ENCODE data around the gene RAB5A. TPM values are rescaled to one million over a fixed set of nuclear protein-coding genes. Genes with fewer than 3 reads are reported as not detected.

Gene RAB5A
- polyA plus RNA-seq, 1 of the 3 experiments (the other 2 are of a cell fraction): 31.0 TPM

DNA sequence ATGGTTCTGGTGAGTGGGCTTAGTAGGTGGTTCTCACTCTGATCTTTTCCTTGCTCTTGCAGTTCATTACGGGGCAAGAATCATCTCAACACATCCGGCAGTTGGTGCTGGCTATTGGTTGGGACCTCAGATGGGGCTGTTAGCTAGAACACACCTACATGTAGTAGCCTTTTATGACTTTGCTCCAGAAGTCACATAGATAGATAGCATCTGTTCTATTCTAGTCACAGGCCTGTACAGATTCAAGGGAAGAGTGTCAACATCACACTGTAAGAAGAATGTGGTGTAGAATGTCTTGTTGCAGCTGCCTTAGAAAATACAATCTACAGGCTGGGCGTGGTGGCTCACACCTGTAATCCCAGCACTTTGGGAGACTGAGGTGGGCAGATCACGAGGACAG lies 15.1 kb downstream of the RAB5A start:
- no peaks in the 10 kb centered on the region for H3K9me2 ChIP-seq
- H3K4me1 ChIP-seq (ENCODE audit: control insufficient read depth in 1 of 2, insufficient read depth in 2 of 2, low read depth in 1 of 2, low read length in 1 of 2): no peaks in the 10 kb centered on the region
- TF ChIP-seq GATA2 (CRISPR knock-in tag; IDR thresholded peaks at IDR 0.05) (no peak), EP300 (IDR thresholded peaks at IDR 0.05; ENCODE audit: borderline replicate concordance in 1 of 2, low read depth in 1 of 2, low read length in 1 of 2) (no peak), CHD2 (IDR thresholded peaks at IDR 0.05; ENCODE audit: low read length, partially characterized antibody) (no peak), FOXJ3 (CRISPR knock-in tag; IDR thresholded peaks at IDR 0.05) (no peak), RCOR1 (IDR thresholded peaks at IDR 0.05; ENCODE audit: low read length) (no peak), TCF12 (IDR thresholded peaks at IDR 0.05) (no peak), POLR2AphosphoS5 (IDR thresholded peaks at IDR 0.05; ENCODE audit: low read depth, low read length) (no peak), JUND (IDR thresholded peaks at IDR 0.05) (no peak), EZH2phosphoT487 (IDR thresholded peaks at IDR 0.05; ENCODE audit: borderline replicate concordance, low read depth) (no peak)
- TF ChIP-seq, protein P1, sequence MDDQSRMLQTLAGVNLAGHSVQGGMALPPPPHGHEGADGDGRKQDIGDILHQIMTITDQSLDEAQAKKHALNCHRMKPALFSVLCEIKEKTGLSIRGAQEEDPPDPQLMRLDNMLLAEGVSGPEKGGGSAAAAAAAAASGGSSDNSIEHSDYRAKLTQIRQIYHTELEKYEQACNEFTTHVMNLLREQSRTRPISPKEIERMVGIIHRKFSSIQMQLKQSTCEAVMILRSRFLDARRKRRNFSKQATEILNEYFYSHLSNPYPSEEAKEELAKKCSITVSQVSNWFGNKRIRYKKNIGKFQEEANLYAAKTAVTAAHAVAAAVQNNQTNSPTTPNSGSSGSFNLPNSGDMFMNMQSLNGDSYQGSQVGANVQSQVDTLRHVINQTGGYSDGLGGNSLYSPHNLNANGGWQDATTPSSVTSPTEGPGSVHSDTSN (IDR thresholded peaks at IDR 0.05): no peak
- TF ChIP-seq, protein P2, sequence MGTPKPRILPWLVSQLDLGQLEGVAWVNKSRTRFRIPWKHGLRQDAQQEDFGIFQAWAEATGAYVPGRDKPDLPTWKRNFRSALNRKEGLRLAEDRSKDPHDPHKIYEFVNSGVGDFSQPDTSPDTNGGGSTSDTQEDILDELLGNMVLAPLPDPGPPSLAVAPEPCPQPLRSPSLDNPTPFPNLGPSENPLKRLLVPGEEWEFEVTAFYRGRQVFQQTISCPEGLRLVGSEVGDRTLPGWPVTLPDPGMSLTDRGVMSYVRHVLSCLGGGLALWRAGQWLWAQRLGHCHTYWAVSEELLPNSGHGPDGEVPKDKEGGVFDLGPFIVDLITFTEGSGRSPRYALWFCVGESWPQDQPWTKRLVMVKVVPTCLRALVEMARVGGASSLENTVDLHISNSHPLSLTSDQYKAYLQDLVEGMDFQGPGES (IDR thresholded peaks at IDR 0.05; ENCODE audit: low read depth, low read length): no peak
- TF ChIP-seq, protein P3, sequence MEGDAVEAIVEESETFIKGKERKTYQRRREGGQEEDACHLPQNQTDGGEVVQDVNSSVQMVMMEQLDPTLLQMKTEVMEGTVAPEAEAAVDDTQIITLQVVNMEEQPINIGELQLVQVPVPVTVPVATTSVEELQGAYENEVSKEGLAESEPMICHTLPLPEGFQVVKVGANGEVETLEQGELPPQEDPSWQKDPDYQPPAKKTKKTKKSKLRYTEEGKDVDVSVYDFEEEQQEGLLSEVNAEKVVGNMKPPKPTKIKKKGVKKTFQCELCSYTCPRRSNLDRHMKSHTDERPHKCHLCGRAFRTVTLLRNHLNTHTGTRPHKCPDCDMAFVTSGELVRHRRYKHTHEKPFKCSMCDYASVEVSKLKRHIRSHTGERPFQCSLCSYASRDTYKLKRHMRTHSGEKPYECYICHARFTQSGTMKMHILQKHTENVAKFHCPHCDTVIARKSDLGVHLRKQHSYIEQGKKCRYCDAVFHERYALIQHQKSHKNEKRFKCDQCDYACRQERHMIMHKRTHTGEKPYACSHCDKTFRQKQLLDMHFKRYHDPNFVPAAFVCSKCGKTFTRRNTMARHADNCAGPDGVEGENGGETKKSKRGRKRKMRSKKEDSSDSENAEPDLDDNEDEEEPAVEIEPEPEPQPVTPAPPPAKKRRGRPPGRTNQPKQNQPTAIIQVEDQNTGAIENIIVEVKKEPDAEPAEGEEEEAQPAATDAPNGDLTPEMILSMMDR (IDR thresholded peaks at IDR 0.05): no peak
- TF ChIP-seq, protein P4, sequence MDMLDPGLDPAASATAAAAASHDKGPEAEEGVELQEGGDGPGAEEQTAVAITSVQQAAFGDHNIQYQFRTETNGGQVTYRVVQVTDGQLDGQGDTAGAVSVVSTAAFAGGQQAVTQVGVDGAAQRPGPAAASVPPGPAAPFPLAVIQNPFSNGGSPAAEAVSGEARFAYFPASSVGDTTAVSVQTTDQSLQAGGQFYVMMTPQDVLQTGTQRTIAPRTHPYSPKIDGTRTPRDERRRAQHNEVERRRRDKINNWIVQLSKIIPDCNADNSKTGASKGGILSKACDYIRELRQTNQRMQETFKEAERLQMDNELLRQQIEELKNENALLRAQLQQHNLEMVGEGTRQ (IDR thresholded peaks at IDR 0.05; ENCODE audit: borderline replicate concordance, low read depth, low read length): no peak
- H3K4me2 ChIP-seq: no peak overlapping the region
- H3K9me3 ChIP-seq: no peaks in the 10 kb centered on the region
- H3K79me2 ChIP-seq (ENCODE audit: insufficient read depth): peaks cover 99% of the 10 kb centered on the region
- H3K27me3 ChIP-seq (ENCODE audit: insufficient read depth): no peaks in the 10 kb centered on the region
- DNase-seq: no peak
- POLR2A ChIA-PET: no interaction called here
- no peak overlapping the region for H3K27ac ChIP-seq (ENCODE audit: low read depth in 2 of 2, low read length in 1 of 2)
- H3K4me3 ChIP-seq (ENCODE audit: low read depth in 2 of 2, low read length in 1 of 2): no peak overlapping the region
- peaks cover 4 to 20% of the 10 kb centered on the region in 2 experiments for H3K36me3 ChIP-seq (replicated peaks in 1 of 2; ENCODE audit: control insufficient read depth in 1 of 2, insufficient read depth in 2 of 2, low read length in 1 of 2)
- no peak overlapping the region for H2AFZ ChIP-seq (ENCODE audit: low read depth)
- H3K9ac ChIP-seq: no peak overlapping the region
- CTCF ChIA-PET: no interaction called here
- 88% methylated on average over 4 of the region's 4 CpGs for WGBS (ENCODE audit: low lambda C conversion rate)
- H3F3A ChIP-seq (replicated peaks; ENCODE audit: insufficient read depth): peaks cover 3% of the 10 kb centered on the region
- H4K20me1 ChIP-seq (ENCODE audit: insufficient read depth): peaks cover 96% of the 10 kb centered on the region

- WGBS (ENCODE audit: low lambda C conversion rate): 93% methylated on average over 6 of the region's 6 CpGs
- no peak overlapping the region for H3K4me2 ChIP-seq
- no peak overlapping the region for H2AFZ ChIP-seq (ENCODE audit: low read depth)
- no peaks in the 10 kb centered on the region for H3K9me3 ChIP-seq
- no peaks in the 10 kb centered on the region for H3K4me1 ChIP-seq (ENCODE audit: control insufficient read depth in 1 of 2, insufficient read depth in 2 of 2, low read depth in 1 of 2, low read length in 1 of 2)
- H3K27ac ChIP-seq (ENCODE audit: low read depth in 2 of 2, low read length in 1 of 2): no peak overlapping the region
- no peaks in the 10 kb centered on the region for H3F3A ChIP-seq (replicated peaks; ENCODE audit: insufficient read depth)
- CTCF ChIA-PET: no interaction called here
- POLR2A ChIA-PET: no interaction called here
- H3K9ac ChIP-seq: no peak overlapping the region
- DNase-seq: no peak
- no peak overlapping the region for H3K4me3 ChIP-seq (ENCODE audit: low read depth in 2 of 2, low read length in 1 of 2)
- H4K20me1 ChIP-seq (ENCODE audit: insufficient read depth): peaks cover 93% of the 10 kb centered on the region
- H3K36me3 ChIP-seq (replicated peaks in 1 of 2; ENCODE audit: control insufficient read depth in 1 of 2, insufficient read depth in 2 of 2, low read length in 1 of 2): peaks cover 3 to 15% of the 10 kb centered on the region in 2 experiments
- TF ChIP-seq, protein P2 (IDR thresholded peaks at IDR 0.05; ENCODE audit: low read depth, low read length): no peak
- TF ChIP-seq, protein P3 (IDR thresholded peaks at IDR 0.05): no peak
- TF ChIP-seq TAF1 (IDR thresholded peaks at IDR 0.05; ENCODE audit: borderline replicate concordance, low read depth, low read length) (no peak), RAD21 (IDR thresholded peaks at IDR 0.05; ENCODE audit: low read length) (no peak), CHD2 (IDR thresholded peaks at IDR 0.05; ENCODE audit: low read length, partially characterized antibody) (no peak), YY1 (IDR thresholded peaks at IDR 0.05; ENCODE audit: low read depth) (no peak), MXI1 (IDR thresholded peaks at IDR 0.05; ENCODE audit: low read depth, low read length) (no peak), EP300 (IDR thresholded peaks at IDR 0.05; ENCODE audit: borderline replicate concordance in 1 of 2, low read depth in 1 of 2, low read length in 1 of 2) (no peak), RFX5 (IDR thresholded peaks at IDR 0.05; ENCODE audit: low read length) (no peak), NRF1 (IDR thresholded peaks at IDR 0.05; ENCODE audit: low read depth, low read length) (no peak)
- no peaks in the 10 kb centered on the region for H3K27me3 ChIP-seq (ENCODE audit: insufficient read depth)
- peaks cover 99% of the 10 kb centered on the region for H3K79me2 ChIP-seq (ENCODE audit: insufficient read depth)
- H3K9me2 ChIP-seq: no peaks in the 10 kb centered on the region
Measured at GRCh38 chr3:19967208-19967607, 20.3 kb downstream of the RAB5A start.

Measured in SK-N-SH (cell line).